SK-N-MC (cell line): ENCODE results near the gene AHCTF1.

Source experiments
- FOXP2 ChIP-seq: optimal IDR thresholded peaks from 2 replicates; pipeline ENCODE3; 2011; ENCODE audit warnings: mild to moderate bottlenecking, moderate library complexity; ENCODE audit not compliant: insufficient read depth; ENCODE audit errors: extremely low read length, control extremely low read depth
- POLR2AphosphoS5 ChIP-seq: IDR thresholded peaks from 2 replicates; pipeline ENCODE4 v1.6.1; 2012; ENCODE audit warnings: mild to moderate bottlenecking, low read depth, low read length, borderline replicate concordance

DNA sequence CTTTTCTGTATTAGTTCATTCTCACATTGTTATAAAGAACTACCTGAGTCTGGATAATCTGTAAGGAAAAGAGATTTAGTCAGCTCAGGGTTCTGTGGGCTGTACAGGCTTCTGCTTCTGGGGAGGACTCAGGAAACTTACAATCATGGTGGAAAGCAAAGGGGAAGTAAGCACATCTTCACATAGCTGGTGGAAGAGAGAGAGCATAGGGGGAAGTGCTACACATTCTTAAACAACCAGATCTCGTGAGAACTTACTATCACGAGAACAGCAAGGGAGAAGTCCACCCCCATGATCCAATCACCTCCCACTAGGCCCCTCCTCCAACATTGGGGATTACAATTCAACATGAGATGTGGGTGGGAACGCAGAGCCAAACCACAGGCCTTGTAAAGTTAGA is 37.9 kb upstream of the AHCTF1 start:
- no peak for TF ChIP-seq POLR2AphosphoS5
- TF ChIP-seq FOXP2: no peak
